Measurements from ENCODE around the gene PNMA1. TPM values are rescaled to one million over a fixed set of nuclear protein-coding genes. Genes with fewer than 3 reads are reported as not detected.

Gene PNMA1
- total and polyA plus RNA-seq, 2 of the 13 experiments (the other 11 are each of a cell fraction or from before 2014, with no cell fraction given) = 7.0 to 8.3 TPM

DNA sequence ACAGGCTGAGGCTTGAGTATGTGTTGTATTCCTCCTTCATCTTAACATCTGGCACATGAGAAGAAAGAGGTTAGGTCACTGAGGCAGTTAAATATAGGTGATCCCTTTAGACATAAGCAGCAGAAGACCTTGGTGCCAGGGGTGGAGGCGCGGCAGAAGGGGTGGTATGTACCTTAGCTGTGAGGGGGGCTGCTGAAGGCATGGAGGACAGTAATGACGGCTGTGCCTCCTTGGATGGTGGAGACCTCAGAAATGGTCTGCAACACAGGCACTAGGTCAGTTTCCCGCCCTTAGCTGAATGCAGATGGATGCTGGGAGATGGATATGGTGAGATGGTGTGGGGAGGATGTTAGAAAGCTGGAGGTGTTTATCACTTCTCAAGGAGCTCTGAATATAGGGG, 1.5 kb upstream of the PNMA1 start:
- intact Hi-C loops (cut with micrococcal nuclease; ENCODE audit: unreplicated experiment) = no loop called here
- Histone ChIP-seq H3K4me3 (replicated peaks in 1 of 3; ENCODE audit: insufficient read depth in 1 of 3, low read depth in 2 of 3, low read length in 3 of 3) (no peak overlapping the region), H2AFZ (ENCODE audit: low read length) (no peak overlapping the region), H4K20me1 (ENCODE audit: insufficient read depth, low read length) (0 out of 2 replicates have a peak, but pooled peaks cover 5% of the 10 kb centered on the region), H3K4me2 (ENCODE audit: low read depth, low read length) (no peak overlapping the region), H3K36me3 (replicated peaks in 1 of 2; ENCODE audit: control insufficient read depth in 1 of 2, insufficient read depth in 2 of 2, low read length in 2 of 2) (peaks cover 15 to 33% of the 10 kb centered on the region in 2 experiments), H3K27ac (ENCODE audit: extremely low read length, insufficient read depth, low read length) (no peak overlapping the region), H3K4me1 (ENCODE audit: insufficient read depth, low read length) (peaks cover 15% of the 10 kb centered on the region), H3K27me3 (ENCODE audit: control insufficient read depth in 1 of 2, insufficient read depth in 2 of 2, low read length in 2 of 2) (no peaks in the 10 kb centered on the region), H3K9me3 (ENCODE audit: low read length) (no peaks in the 10 kb centered on the region), H3K79me2 (ENCODE audit: insufficient read depth, low read length) (peaks cover 20% of the 10 kb centered on the region), H3K9ac (ENCODE audit: insufficient read depth, low read depth, low read length) (no peak overlapping the region)
- TF ChIP-seq, protein P1, sequence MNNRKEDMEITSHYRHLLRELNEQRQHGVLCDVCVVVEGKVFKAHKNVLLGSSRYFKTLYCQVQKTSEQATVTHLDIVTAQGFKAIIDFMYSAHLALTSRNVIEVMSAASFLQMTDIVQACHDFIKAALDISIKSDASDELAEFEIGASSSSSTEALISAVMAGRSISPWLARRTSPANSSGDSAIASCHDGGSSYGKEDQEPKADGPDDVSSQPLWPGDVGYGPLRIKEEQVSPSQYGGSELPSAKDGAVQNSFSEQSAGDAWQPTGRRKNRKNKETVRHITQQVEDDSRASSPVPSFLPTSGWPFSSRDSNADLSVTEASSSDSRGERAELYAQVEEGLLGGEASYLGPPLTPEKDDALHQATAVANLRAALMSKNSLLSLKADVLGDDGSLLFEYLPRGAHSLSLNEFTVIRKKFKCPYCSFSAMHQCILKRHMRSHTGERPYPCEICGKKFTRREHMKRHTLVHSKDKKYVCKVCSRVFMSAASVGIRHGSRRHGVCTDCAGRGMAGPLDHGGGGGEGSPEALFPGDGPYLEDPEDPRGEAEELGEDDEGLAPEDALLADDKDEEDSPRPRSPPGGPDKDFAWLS (CRISPR knock-in tag; IDR thresholded peaks at IDR 0.05; ENCODE audit: borderline replicate concordance) = no peak
- peak; percentile 61 for TF ChIP-seq RBM22 (optimal IDR thresholded peaks at IDR 0.05; ENCODE audit: low read length)
- no peak for ATAC-seq
- POLR2A ChIA-PET = no interaction called here
- no TSS peak for BruUV-seq (replicated peaks)
- in situ Hi-C loops (cut with HindIII; ENCODE audit: extremely low pct_ligation_motif_present, low pct_unique_long_range_greater_than_20kb) = no loop called here
- DNase-seq (ENCODE audit: low spot score) = no peak
- 97% methylated on average over 4 of the region's 4 CpGs for WGBS (ENCODE audit: low lambda C conversion rate)
- CTCF ChIA-PET (ENCODE audit: low intra/inter-chr PET ratio, low total read pairs) = no interaction called here
- FAIRE-seq = no peak

DNA sequence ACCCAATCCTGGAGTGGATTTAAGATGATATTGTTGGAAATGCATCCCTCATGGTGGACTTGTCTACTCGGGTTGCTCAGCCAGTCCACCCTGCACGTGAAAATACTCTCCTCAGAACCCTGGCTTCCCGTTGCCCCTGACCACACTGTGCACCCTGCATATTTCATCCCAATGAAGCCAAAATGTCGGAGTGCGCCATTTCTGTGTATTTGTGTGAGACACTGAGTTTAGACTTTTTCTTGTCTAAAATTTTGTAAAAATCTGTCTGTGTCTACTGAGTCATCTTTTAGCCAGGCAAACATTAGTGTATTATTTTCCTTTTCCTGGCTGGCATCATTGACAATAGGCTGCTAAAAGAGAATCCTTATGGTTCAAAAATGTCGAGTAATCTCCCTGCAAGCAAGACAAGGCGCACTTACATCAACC, 485 bp upstream of the PNMA1 start:
- Histone ChIP-seq H3K4me2 (ENCODE audit: low read depth, low read length) (peak overlapping the region; percentile 91), H3K79me2 (ENCODE audit: insufficient read depth, low read length) (peaks cover 20% of the 10 kb centered on the region), H2AFZ (ENCODE audit: low read length) (no peak overlapping the region), H3K27me3 (ENCODE audit: control insufficient read depth in 1 of 2, insufficient read depth in 2 of 2, low read length in 2 of 2) (no peaks in the 10 kb centered on the region), H3K36me3 (replicated peaks in 1 of 2; ENCODE audit: control insufficient read depth in 1 of 2, insufficient read depth in 2 of 2, low read length in 2 of 2) (peaks cover 10 to 25% of the 10 kb centered on the region in 2 experiments; a peak in 4 of 5 replicates), H4K20me1 (ENCODE audit: insufficient read depth, low read length) (0 out of 2 replicates have a peak, but pooled peaks cover 5% of the 10 kb centered on the region), H3K4me1 (ENCODE audit: insufficient read depth, low read length) (peaks cover 15% of the 10 kb centered on the region), H3K9me3 (ENCODE audit: low read length) (no peaks in the 10 kb centered on the region), H3K9ac (ENCODE audit: insufficient read depth, low read depth, low read length) (no peak overlapping the region), H3K4me3 (replicated peaks in 1 of 3; ENCODE audit: insufficient read depth in 1 of 3, low read depth in 2 of 3, low read length in 3 of 3) (peak overlapping the region; percentile 79 to 89 (median 81); a peak in 5 of 6 replicates), H3K27ac (ENCODE audit: extremely low read length, insufficient read depth, low read length) (no peak overlapping the region)
- ChIA-PET CTCF (ENCODE audit: low intra/inter-chr PET ratio, low total read pairs) (no interaction called here), POLR2A (interaction anchor here (0.6 to 2.5 kb wide), 3 partner anchors 10 to 44 kb away, joined by 3 to 8 read pairs (median 3); no protein-coding TSS in a partner anchor)
- 56% methylated on average over 7 of the region's 7 CpGs for WGBS (ENCODE audit: low lambda C conversion rate)
- in situ Hi-C loops (cut with HindIII; ENCODE audit: extremely low pct_ligation_motif_present, low pct_unique_long_range_greater_than_20kb) (no loop called here), intact Hi-C loops (cut with micrococcal nuclease; ENCODE audit: unreplicated experiment) (loop anchor here (5.0 kb wide), 1 partner anchor 177 kb away; the partner anchor contains the start of gene ACOT1)
- BruUV-seq (replicated peaks) = no TSS peak
- peak; percentile 3 for ATAC-seq
- FAIRE-seq = no peak
- DNase-seq (ENCODE audit: low spot score) = no peak
- TF ChIP-seq, protein P2, sequence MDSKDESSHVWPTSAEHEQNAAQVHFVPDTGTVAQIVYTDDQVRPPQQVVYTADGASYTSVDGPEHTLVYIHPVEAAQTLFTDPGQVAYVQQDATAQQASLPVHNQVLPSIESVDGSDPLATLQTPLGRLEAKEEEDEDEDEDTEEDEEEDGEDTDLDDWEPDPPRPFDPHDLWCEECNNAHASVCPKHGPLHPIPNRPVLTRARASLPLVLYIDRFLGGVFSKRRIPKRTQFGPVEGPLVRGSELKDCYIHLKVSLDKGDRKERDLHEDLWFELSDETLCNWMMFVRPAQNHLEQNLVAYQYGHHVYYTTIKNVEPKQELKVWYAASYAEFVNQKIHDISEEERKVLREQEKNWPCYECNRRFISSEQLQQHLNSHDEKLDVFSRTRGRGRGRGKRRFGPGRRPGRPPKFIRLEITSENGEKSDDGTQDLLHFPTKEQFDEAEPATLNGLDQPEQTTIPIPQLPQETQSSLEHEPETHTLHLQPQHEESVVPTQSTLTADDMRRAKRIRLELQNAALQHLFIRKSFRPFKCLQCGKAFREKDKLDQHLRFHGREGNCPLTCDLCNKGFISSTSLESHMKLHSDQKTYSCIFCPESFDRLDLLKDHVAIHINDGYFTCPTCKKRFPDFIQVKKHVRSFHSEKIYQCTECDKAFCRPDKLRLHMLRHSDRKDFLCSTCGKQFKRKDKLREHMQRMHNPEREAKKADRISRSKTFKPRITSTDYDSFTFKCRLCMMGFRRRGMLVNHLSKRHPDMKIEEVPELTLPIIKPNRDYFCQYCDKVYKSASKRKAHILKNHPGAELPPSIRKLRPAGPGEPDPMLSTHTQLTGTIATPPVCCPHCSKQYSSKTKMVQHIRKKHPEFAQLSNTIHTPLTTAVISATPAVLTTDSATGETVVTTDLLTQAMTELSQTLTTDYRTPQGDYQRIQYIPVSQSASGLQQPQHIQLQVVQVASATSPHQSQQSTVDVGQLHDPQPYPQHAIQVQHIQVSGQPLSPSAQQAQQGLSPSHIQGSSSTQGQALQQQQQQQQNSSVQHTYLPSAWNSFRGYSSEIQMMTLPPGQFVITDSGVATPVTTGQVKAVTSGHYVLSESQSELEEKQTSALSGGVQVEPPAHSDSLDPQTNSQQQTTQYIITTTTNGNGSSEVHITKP (CRISPR knock-in tag; IDR thresholded peaks at IDR 0.05; ENCODE audit: low read depth) = peak; percentile 6; the same call in 1 of the 2 replicates
- TF ChIP-seq BHLHE40 (IDR thresholded peaks at IDR 0.05; ENCODE audit: low read length) (peak; percentile 60; the same call in 1 of the 2 replicates), PAF1 (CRISPR knock-in tag; IDR thresholded peaks at IDR 0.05) (0 out of 2 replicates have a peak, but pooled peaks have one; percentile 42), RORA (CRISPR knock-in tag; IDR thresholded peaks at IDR 0.05) (no peak), ZNF75D (CRISPR knock-in tag; IDR thresholded peaks at IDR 0.05; ENCODE audit: borderline replicate concordance) (no peak), ERF (CRISPR knock-in tag; IDR thresholded peaks at IDR 0.05) (no peak)
- TF ChIP-seq, protein P3, sequence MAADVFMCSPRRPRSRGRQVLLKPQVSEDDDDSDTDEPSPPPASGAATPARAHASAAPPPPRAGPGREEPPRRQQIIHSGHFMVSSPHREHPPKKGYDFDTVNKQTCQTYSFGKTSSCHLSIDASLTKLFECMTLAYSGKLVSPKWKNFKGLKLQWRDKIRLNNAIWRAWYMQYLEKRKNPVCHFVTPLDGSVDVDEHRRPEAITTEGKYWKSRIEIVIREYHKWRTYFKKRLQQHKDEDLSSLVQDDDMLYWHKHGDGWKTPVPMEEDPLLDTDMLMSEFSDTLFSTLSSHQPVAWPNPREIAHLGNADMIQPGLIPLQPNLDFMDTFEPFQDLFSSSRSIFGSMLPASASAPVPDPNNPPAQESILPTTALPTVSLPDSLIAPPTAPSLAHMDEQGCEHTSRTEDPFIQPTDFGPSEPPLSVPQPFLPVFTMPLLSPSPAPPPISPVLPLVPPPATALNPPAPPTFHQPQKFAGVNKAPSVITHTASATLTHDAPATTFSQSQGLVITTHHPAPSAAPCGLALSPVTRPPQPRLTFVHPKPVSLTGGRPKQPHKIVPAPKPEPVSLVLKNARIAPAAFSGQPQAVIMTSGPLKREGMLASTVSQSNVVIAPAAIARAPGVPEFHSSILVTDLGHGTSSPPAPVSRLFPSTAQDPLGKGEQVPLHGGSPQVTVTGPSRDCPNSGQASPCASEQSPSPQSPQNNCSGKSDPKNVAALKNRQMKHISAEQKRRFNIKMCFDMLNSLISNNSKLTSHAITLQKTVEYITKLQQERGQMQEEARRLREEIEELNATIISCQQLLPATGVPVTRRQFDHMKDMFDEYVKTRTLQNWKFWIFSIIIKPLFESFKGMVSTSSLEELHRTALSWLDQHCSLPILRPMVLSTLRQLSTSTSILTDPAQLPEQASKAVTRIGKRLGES (CRISPR knock-in tag; IDR thresholded peaks at IDR 0.05; ENCODE audit: borderline replicate concordance) = no peak

All from HepG2 (cell line).